Ectodermal cell (in vitro differentiated cells): ENCODE results near the gene BNIP3.
"Not testable (repeated sequence)": the region's sequence is repeated elsewhere in the genome, so short reads cannot be mapped to it uniquely, and the experiment has no call there.

Experiments used
- H3K27ac ChIP-seq: 2 replicates; pipeline ENCODE4 v1.7.0; 2013; ENCODE audit warnings: mild to moderate bottlenecking, low read depth, low read length; ENCODE audit not compliant: insufficient read depth, poor library complexity, severe bottlenecking
- H3K27me3 ChIP-seq: 2 replicates; pipeline ENCODE4 v1.7.0; 2013; ENCODE audit warnings: mild to moderate bottlenecking, low read length; ENCODE audit not compliant: insufficient read depth, control insufficient read depth, poor library complexity, severe bottlenecking
- H3K36me3 ChIP-seq: one replicate; pipeline ENCODE4 v1.7.0; 2013; ENCODE audit warnings: low read length; ENCODE audit not compliant: control insufficient read depth, insufficient read depth
- H3K4me1 ChIP-seq: one replicate; pipeline ENCODE4 v1.7.0; 2013; ENCODE audit warnings: low read length; ENCODE audit not compliant: control insufficient read depth, insufficient read depth
- H3K4me3 ChIP-seq: 2 replicates; pipeline ENCODE4 v1.7.0; 2013; ENCODE audit warnings: low read depth, low read length, control low read depth; ENCODE audit not compliant: insufficient read depth
- H3K9me3 ChIP-seq: 2 replicates; pipeline ENCODE4 v1.7.0; 2013; ENCODE audit warnings: mild to moderate bottlenecking, low read length, moderate library complexity; ENCODE audit not compliant: control insufficient read depth
- WGBS, 2 experiments: methylation state at CpG; one replicate each; pipeline ENCODE4 v1.1.7; 2013; ENCODE audit warnings: missing lambda C conversion rate in 2 of 2; 5-methylcytosine and 5-hydroxymethylcytosine counted together

BNIP3 gene

DNA sequence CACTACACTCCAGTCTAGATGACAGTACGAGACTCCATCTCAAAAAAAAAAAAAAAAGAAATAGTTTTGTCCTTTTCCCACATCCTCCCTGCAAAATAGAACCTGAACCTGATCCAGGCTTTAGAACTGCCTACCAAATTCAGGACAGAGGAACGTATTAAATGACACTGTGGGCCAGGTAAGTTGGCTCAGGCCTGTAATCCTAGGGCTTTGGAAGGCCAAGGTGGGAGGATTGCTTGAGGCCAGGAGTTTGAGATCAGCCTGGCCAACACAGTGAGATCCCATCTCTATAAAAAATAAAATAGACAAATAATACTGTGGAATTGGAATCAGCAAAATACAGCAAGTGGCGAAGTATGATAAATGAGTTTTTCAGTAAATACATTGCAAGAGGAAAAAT, 10.0 kb upstream of the BNIP3 start:
- no peaks in the 10 kb centered on the region for H3K27me3 ChIP-seq

DNA sequence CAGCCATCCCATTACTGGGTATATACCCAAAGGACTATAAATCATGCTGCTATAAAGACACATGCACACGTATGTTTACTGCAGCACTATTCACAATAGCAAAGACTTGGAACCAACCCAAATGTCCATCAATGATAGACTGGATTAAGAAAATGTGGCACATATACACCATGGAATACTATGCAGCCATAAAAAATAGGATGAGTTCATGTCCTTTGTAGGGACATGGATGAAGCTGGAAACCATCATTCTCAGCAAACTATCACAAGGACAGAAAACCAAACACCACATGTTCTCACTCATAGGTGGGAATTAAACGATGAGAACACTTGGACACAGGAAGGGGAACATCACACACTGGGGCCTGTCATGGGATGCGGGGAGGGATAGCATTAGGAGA, 6.1 kb upstream of the BNIP3 start:
- not testable (repeated sequence) for H3K27ac ChIP-seq, H3K9me3 ChIP-seq, H3K36me3 ChIP-seq, H3K4me3 ChIP-seq, H3K4me1 ChIP-seq
- WGBS, 2 experiments: 86 to 100% methylated on average over 2 of the region's 3 CpGs
- H3K27me3 ChIP-seq: peaks cover 12% of the 10 kb centered on the region

More for the DNA sequence above, 10.0 kb upstream of the BNIP3 start:
- H3K4me3 ChIP-seq: no peak overlapping the region
- H3K27ac ChIP-seq: no peak overlapping the region
- 83 to 87% methylated on average over 3 of the region's 3 CpGs for WGBS, 2 experiments
- no peaks in the 10 kb centered on the region for H3K36me3 ChIP-seq
- peaks cover 3% of the 10 kb centered on the region for H3K9me3 ChIP-seq
- no peaks in the 10 kb centered on the region for H3K4me1 ChIP-seq

DNA sequence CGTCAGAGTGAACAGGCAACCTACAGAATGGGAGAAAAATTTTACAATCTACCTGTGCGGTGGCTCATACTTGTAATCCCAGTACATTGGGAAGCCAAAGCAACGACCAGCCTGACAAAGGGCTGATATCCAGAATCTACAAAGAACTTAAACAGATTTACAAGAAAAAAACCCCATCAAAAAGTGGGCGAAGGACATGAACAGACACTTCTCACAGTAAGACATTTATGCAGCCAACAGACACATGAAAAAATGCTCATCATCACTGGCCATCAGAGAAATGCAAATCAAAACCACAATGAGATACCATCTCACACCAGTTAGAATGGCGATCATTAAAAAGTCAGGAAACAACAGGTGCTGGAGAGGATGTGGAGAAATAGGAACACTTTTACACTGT, 5.6 kb upstream of the BNIP3 start:
- not testable (repeated sequence) for H3K36me3 ChIP-seq, H3K9me3 ChIP-seq, H3K27ac ChIP-seq, H3K4me3 ChIP-seq, H3K4me1 ChIP-seq
- peaks cover 17% of the 10 kb centered on the region for H3K27me3 ChIP-seq
- WGBS, 2 experiments: 86 to 90% methylated on average over 4 of the region's 5 CpGs

DNA sequence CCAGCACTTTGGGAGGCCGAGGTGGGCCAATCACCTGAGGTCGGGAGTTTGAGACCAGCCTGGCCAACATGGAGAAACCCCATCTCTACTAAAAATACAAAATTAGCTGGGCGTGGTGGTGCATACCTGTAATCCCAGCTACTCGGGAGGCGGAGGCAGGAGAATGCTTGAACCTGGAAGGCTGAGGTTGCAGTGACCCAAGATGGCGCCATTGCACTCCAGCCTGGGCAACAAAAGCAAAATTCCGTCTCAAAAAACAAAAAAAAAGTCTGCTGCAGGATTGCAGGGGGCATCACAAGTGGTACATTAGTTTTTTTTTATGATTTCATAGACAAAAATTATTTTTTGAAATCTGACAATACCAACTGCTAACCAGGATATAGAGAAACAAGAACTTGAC, 5.1 kb upstream of the BNIP3 start:
- WGBS, 2 experiments: 89 to 95% methylated on average over 7 of the region's 7 CpGs
- H3K4me1 ChIP-seq, H3K4me3 ChIP-seq: not testable (repeated sequence)

DNA sequence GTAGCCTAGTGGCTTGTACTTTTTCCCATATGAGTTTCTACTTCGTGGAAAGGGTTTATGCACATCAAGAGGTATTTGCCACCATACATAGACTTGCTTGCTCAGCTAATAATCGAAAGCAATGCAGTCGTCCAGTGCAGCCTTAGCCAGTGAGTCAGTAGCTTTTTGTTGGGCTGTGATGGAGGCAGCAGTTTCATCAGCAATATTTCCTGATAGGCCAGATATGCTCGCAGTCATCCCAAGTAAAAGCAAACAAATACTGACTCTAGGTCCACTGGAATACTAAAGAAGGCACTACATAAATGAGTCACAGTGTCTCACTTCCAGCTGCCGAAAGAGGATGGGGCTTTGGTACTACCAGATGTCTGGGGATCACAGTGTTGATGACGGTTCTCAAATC, 2.1 kb upstream of the BNIP3 start:
- H3K9me3 ChIP-seq: peaks cover 3% of the 10 kb centered on the region
- 86 to 87% methylated on average over 6 of the region's 6 CpGs for WGBS, 2 experiments
- peaks cover 25% of the 10 kb centered on the region for H3K27me3 ChIP-seq
- H3K4me1 ChIP-seq: peaks cover 3% of the 10 kb centered on the region
- no peak overlapping the region for H3K4me3 ChIP-seq
- H3K36me3 ChIP-seq: no peaks in the 10 kb centered on the region
- no peak overlapping the region for H3K27ac ChIP-seq

More for the DNA sequence above, 5.1 kb upstream of the BNIP3 start:
- not testable (repeated sequence) for H3K27ac ChIP-seq, H3K36me3 ChIP-seq, H3K9me3 ChIP-seq
- peaks cover 19% of the 10 kb centered on the region for H3K27me3 ChIP-seq

DNA sequence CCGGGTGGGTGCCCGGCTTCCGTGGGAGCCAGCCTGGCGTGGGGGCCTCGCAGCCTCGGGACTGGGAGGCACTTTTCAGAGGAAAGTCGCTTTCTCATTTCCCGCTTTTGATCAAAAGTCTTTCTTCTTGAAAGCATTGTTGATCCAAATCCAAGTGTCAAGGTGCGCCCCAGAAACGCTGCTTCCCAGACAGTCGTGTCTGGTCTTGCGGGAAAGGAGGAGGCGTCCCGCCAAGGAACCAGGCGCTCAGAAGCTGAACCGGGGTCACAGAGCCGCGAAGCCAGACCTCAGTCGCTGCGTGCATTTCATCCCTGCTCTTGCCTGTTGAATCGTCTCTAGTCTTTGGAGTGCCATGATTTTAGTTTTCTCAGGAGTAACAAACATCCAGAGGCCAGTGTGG, 1.1 kb upstream of the BNIP3 start:
- Histone ChIP-seq H3K4me3 (peak overlapping the region; percentile 72), H3K4me1 (peaks cover 7% of the 10 kb centered on the region), H3K27me3 (peaks cover 25% of the 10 kb centered on the region), H3K9me3 (no peaks in the 10 kb centered on the region), H3K36me3 (no peaks in the 10 kb centered on the region), H3K27ac (no peak overlapping the region)
- WGBS, 2 experiments: 76 to 81% methylated on average over 21 of the region's 21 CpGs

DNA sequence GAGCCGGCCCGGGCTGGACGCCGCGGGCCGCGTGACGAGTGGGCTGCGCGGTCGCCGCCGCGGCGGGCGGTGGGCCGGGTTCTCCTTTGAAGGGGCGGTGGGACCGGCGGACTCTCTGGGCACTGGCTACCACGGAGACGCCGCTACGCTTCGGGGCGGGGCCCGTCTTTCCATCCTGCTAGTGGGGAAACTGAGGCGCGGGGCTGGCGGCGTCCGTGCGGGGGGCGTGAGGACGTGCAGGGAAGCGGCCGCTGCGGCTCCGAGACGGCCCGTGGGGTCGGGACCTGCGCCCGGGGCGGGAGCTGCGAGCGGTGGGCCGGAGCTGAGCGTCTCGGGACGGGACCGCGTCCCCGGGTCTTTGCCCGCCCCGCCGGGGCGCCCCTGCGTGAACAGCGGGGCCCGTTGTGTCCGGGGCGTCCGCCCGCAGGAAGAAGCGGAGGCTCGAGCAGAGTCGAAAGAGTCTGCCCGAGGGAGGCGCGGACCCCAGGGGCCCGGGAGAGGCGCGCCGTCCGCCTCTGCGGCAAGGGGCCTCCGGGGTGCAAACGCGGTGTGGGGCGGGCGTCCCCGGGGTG, 548 bp upstream of the BNIP3 start:
- WGBS, 2 experiments: 6 to 8% methylated on average over 83 of the region's 83 CpGs
- no peaks in the 10 kb centered on the region for H3K36me3 ChIP-seq
- H3K27me3 ChIP-seq: peaks cover 25% of the 10 kb centered on the region
- H3K4me1 ChIP-seq: peaks cover 7% of the 10 kb centered on the region
- H3K4me3 ChIP-seq: peak overlapping the region; percentile 72
- H3K27ac ChIP-seq: no peak overlapping the region
- H3K9me3 ChIP-seq: no peaks in the 10 kb centered on the region

DNA sequence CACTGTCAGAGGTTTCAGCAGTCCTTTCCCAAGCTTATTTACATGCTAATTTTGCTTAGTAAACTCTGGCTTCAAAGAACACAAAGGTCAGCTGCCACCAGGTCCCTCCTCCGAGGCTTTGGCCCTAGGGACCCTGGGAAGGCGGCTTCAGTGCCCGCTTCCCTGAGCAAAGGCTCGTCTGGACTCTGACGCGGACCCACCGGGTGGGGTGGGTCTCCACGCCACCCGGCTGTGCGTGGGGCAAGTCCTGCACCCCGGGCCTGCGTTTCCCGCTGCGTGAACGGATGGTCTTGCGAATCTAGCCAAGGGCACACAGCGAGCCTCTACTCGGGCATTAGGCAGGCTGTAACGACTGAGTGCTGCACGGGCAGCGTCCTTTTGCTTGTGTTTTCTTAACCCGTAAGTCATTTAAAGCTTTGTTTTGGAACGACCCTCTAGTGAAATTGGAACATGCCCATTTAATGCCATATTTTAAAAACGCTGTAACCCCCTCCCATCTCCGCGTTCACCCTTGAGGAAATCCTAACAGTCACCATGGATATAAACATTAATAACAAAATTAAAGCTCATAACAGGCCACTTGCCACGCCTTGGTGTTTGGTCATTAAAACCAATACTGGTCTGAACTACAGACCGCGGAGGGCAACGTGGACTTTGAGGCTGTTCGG, 828 bp downstream of the BNIP3 start:
- Histone ChIP-seq H3K27me3 (peaks cover 25% of the 10 kb centered on the region), H3K4me3 (peak overlapping the region; percentile 72), H3K27ac (no peak overlapping the region), H3K4me1 (peaks cover 7% of the 10 kb centered on the region), H3K36me3 (no peaks in the 10 kb centered on the region), H3K9me3 (no peaks in the 10 kb centered on the region)
- WGBS, 2 experiments: 1% methylated on average over 31 of the region's 31 CpGs

DNA sequence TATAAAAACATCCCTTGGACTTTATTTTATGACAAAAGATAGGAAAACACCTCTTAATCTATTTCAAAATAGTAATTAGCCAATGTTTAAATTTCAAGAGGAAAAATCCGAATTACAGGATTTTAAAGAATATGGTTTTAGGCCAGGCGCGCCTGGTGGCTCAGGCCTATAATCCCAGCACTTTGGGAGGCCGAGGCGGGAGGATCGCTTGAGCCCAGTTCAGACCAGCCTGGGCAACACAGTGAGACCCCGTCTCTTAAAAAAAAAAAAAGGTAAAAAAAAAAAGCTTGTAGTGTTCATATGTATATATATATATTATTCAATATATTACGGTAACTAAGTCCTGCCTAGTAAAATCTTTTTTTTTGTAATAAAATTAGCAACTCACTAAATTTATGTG, 1.4 kb downstream of the BNIP3 start:
- Histone ChIP-seq H3K27ac (no peak overlapping the region), H3K9me3 (no peaks in the 10 kb centered on the region), H3K36me3 (no peaks in the 10 kb centered on the region), H3K27me3 (peaks cover 25% of the 10 kb centered on the region), H3K4me3 (peak overlapping the region; percentile 72), H3K4me1 (peaks cover 7% of the 10 kb centered on the region)
- WGBS, 2 experiments: 74 to 77% methylated on average over 6 to 7 of the region's 8 CpGs

DNA sequence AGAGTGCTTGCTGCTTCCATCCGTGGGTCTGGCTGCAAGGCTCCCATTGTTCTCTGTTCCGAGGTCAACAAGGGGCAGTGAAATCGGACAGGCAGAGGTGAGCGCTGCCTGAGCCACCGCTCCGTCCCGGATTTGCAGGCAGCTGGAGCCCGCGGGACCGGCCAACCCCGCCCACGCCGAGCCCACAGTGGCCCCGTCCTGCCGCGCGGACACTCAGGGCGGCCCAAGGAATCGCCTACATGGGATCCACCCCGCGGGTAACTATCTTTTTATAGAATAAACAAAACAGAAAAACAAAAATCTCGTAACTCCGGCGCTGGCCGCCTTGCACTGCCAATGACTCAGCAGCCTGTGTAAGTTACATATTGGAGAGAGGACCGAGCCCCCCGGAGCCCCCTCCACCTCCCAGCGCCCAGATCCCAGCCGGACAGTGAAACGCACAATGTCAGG, 1.9 kb downstream of the BNIP3 start:
- H3K27ac ChIP-seq: no peak overlapping the region
- H3K27me3 ChIP-seq: peaks cover 25% of the 10 kb centered on the region
- H3K36me3 ChIP-seq: no peaks in the 10 kb centered on the region
- WGBS, 2 experiments: 18% methylated on average over 30 of the region's 30 CpGs
- H3K4me3 ChIP-seq: peak overlapping the region; percentile 37
- H3K9me3 ChIP-seq: no peaks in the 10 kb centered on the region
- peaks cover 7% of the 10 kb centered on the region for H3K4me1 ChIP-seq
